ENCODE data around the gene MPHOSPH9.
"Not testable (repeated sequence)": the region's sequence is repeated elsewhere in the genome, so short reads cannot be mapped to it uniquely, and the experiment has no call there.

Gene MPHOSPH9

GRCh38 chr12:123261196-123261595, 28.3 kb upstream of the MPHOSPH9 start:
- no peak for DNase-seq (ENCODE audit: low spot score)

- DNase-seq (ENCODE audit: low spot score), result no peak
Measured at GRCh38 chr12:123260081-123260480, 27.1 kb upstream of the MPHOSPH9 start.

- no peak for DNase-seq (ENCODE audit: low spot score)
Measured at GRCh38 chr12:123258593-123258992, 25.7 kb upstream of the MPHOSPH9 start.

- no peak for DNase-seq (ENCODE audit: low spot score)
Measured at GRCh38 chr12:123254853-123255446, 22.0 kb upstream of the MPHOSPH9 start.

GRCh38 chr12:123253641-123254459, 20.9 kb upstream of the MPHOSPH9 start:
- no peak for DNase-seq (ENCODE audit: low spot score)

- not testable (repeated sequence) for DNase-seq (ENCODE audit: low spot score)
Measured at GRCh38 chr12:123252365-123252764, 19.4 kb upstream of the MPHOSPH9 start.

- no peak for DNase-seq (ENCODE audit: low spot score)
Measured at GRCh38 chr12:123251403-123252076, 18.6 kb upstream of the MPHOSPH9 start.

GRCh38 chr12:123250471-123251383, 17.8 kb upstream of the MPHOSPH9 start:
- no peak for DNase-seq (ENCODE audit: low spot score)

- not testable (repeated sequence) for DNase-seq (ENCODE audit: low spot score)
Measured at GRCh38 chr12:123248996-123249741, 16.2 kb upstream of the MPHOSPH9 start.

GRCh38 chr12:123248129-123248528, 15.2 kb upstream of the MPHOSPH9 start:
- not testable (repeated sequence) for DNase-seq (ENCODE audit: low spot score)

- no peak for DNase-seq (ENCODE audit: low spot score)
Measured at GRCh38 chr12:123245678-123246077, 12.7 kb upstream of the MPHOSPH9 start.

- no peak for DNase-seq (ENCODE audit: low spot score)
Measured at GRCh38 chr12:123243671-123244262, 10.8 kb upstream of the MPHOSPH9 start.

GRCh38 chr12:123242116-123242904, 9.4 kb upstream of the MPHOSPH9 start:
- no peak for DNase-seq (ENCODE audit: low spot score)

GRCh38 chr12:123238961-123239360, 6.0 kb upstream of the MPHOSPH9 start:
- no peak for DNase-seq (ENCODE audit: low spot score)

GRCh38 chr12:123238330-123238682, 5.4 kb upstream of the MPHOSPH9 start:
- DNase-seq (ENCODE audit: low spot score), result no peak

GRCh38 chr12:123237646-123238329, 4.8 kb upstream of the MPHOSPH9 start:
- DNase-seq (ENCODE audit: low spot score), result peak; percentile 53

GRCh38 chr12:123233505-123234308, 766 bp upstream of the MPHOSPH9 start:
- DNase-seq (ENCODE audit: low spot score), result no peak

GRCh38 chr12:123232472-123232806, 502 bp downstream of the MPHOSPH9 start:
- no peak for DNase-seq (ENCODE audit: low spot score)
